Lower leg skin (tissue), 4 donors: Measurements from ENCODE around the gene SH3RF2. TPM values are rescaled to one million over a fixed set of nuclear protein-coding genes. Genes with fewer than 3 reads are reported as not detected.
A peak's percentile ranks its signal among the peaks of the same experiment; 100 is the strongest.

Experiments
- DNase-seq, 2 donors: peaks; one replicate each; pipeline ENCODE4 v3.0.0-alpha.2; 2019; ENCODE audit warnings: low spot score in 2 of 2
- H3K4me3 ChIP-seq: fragments of 200-600 bp; sonication (generic); 2 replicates; pipeline ENCODE4 v1.5.1; 2017; ENCODE audit warnings: mild to moderate bottlenecking, low read depth; ENCODE audit not compliant: poor library complexity, severe bottlenecking
- POLR2A ChIP-seq, 2 donors: fragments of 450-650 bp; IDR thresholded peaks; one replicate each; pipeline ENCODE4 v1.6.1; 2016 to 2017; ENCODE audit warnings: antibody characterized with exemption in 2 of 2, mild to moderate bottlenecking in 1 of 2, moderate library complexity in 1 of 2
- WGBS, 2 donors: methylation state at CpG; one replicate each; pipeline ENCODE4 v1.1.5; 2018; 5-methylcytosine and 5-hydroxymethylcytosine counted together
- intact Hi-C: fragments of 100-400 bp; cut with DNase I; formaldehyde crosslinking; loops from one replicate; pipeline ENCODE4 v1.15.0; 2023; ENCODE audit warnings: low total_unique reads
- total RNA-seq, 4 donors: library from RNA; depleted of rRNA; stranded (reverse); fragments of >200 nt; gene quantifications; one replicate each; pipeline ENCODE4 v1.1.0, GENCODE V29; 2016
- TF ChIP-seq, protein P1 (sequence below), 3 donors: fragments of 450-650 bp; IDR thresholded peaks; one replicate each; pipeline ENCODE4 v1.5.1; 2016; ENCODE audit warnings: antibody characterized with exemption in 3 of 3, mild to moderate bottlenecking in 3 of 3, moderate library complexity in 2 of 3

SH3RF2 gene
- total RNA-seq, 4 donors from 2014 or later, result 109 to 169 (median 121) TPM

DNA sequence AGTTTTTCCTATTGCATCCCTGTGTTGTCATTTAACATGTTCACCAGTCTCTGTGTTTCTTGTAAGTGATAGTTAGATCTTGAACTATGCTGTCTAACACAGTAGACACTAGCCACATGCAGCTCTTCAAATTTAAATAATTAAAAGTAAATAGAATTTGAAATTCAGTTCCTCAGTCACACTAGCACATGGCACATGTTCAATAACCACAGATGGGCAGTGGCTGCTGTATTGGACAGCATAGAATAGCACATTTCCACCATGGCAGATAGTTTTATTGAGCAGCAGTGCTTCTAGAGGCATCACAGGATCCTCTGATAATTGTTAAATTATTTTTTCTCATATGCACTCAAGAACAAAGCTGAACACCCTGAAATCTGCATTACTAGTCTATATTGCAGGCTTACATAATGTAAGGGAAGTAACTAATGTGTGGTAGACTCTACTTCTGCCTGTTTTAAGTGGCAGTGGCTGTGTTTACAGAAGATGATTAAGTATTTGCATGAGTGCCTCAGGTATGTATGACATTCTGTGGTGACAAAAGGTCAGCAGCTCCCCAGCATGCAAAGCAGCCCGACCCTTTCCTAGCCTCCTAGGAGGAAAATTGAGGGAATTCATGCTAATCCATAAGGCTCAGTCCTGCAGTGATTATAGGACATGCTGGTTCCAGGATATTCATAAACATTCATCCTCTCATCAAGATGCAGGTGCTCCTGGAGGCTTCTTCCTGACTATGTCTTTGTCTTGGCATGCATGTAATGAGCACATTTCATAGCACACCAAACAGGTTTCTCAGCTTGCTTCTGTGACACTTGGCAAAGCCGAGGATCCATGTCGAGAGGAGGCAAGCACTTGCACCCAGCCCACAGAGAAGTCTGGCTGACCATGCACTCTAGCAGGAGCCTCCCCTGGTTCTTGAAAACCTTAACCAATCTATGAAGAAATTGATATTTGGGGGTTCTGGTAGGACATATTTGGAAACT is 45.5 kb downstream of the SH3RF2 start:
- WGBS, 2 donors, result 40 to 62% methylated on average over 3 of the region's 3 CpGs
- DNase-seq, result peak in 1 of 2 donors; percentile 56
- intact Hi-C loops, result no loop called here
- no peak for TF ChIP-seq POLR2A (IDR thresholded peaks at IDR 0.05)
- TF ChIP-seq, protein P1, sequence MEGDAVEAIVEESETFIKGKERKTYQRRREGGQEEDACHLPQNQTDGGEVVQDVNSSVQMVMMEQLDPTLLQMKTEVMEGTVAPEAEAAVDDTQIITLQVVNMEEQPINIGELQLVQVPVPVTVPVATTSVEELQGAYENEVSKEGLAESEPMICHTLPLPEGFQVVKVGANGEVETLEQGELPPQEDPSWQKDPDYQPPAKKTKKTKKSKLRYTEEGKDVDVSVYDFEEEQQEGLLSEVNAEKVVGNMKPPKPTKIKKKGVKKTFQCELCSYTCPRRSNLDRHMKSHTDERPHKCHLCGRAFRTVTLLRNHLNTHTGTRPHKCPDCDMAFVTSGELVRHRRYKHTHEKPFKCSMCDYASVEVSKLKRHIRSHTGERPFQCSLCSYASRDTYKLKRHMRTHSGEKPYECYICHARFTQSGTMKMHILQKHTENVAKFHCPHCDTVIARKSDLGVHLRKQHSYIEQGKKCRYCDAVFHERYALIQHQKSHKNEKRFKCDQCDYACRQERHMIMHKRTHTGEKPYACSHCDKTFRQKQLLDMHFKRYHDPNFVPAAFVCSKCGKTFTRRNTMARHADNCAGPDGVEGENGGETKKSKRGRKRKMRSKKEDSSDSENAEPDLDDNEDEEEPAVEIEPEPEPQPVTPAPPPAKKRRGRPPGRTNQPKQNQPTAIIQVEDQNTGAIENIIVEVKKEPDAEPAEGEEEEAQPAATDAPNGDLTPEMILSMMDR (IDR thresholded peaks at IDR 0.05), result no peak
- no peak overlapping the region for H3K4me3 ChIP-seq

DNA sequence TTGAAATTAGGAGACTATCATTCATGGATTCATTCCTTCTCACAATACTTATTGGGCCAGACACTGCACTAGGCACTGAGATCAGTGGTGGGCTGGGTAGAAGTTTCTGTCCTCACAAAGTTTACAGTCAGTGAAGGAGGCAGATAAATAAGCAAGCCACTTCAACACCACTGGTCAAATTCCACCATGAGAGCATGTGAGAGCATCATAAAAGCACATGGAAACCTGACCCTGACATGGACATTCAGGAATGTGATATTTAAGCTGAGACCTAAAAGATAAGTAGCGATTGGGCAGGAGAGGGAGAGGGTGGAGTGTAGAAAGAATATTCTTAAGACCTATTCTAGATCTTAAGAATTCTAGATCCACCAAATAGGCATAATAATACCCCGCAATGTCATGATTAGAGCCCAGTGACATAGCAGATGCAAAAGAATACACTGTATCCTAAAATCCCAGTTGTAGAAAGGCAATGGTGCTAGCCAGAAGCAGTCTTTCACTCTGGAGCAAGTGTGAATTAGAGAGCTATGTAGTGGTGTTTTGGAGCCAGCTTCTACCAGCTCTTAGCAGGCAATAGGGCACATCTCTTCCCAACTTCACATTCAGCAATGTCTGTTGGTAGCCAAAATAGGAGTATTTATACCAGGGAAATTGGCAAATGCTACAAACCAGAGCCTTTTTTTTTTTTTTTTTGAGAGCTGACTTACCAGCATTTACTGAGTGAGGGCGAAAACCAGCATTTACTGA is 46.4 kb downstream of the SH3RF2 start:
- TF ChIP-seq POLR2A (IDR thresholded peaks at IDR 0.05), result no peak
- TF ChIP-seq, protein P1 (IDR thresholded peaks at IDR 0.05), result no peak
- H3K4me3 ChIP-seq, result no peak overlapping the region
- no peak for DNase-seq
- intact Hi-C loops, result no loop called here
- 75 to 79% methylated on average over 3 of the region's 3 CpGs for WGBS, 2 donors

DNA sequence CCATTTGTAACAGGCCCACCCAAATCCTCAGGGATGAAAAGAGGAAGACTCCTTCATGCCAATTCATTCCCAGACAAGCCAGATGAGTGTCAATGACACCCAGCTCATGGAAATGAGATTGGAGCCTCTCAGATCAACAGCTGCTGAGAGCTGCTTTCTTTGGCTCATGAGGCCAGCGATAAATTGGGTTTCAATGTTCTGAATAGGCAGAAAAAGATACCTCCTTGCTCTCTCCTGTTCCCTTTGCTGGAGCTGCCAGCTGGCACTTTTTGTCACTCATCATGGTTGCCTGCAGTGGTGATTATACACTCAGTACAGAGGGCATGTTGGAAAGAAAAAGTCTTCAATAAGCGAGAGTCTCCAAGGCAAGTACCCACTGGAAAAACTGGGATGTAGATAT is 47.1 kb downstream of the SH3RF2 start:
- intact Hi-C loops, result no loop called here
- WGBS, 2 donors, result 54 to 62% methylated on average over 2 of the region's 2 CpGs
- DNase-seq, result no peak
- H3K4me3 ChIP-seq, result no peak overlapping the region
- TF ChIP-seq, protein P1 (IDR thresholded peaks at IDR 0.05), result no peak
- no peak for TF ChIP-seq POLR2A (IDR thresholded peaks at IDR 0.05)

DNA sequence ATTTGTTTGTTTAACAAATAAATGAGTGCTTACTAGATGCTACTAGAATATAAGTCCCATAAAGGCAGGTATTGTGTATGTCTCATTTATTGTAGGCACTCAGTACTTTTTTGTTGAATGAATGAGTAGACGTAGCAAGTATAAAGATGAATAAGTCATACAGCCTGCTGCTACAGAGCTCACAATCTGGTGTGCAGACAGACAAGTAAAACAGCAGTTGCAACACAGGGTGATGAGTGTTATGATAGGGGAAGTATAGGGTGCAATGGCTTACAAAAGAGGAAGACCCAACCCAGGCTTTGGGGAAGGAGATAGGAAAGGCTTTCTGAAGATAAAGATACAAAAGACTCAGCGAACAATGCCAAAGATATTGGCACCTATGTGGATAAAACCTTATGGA is 47.7 kb downstream of the SH3RF2 start:
- no peak for DNase-seq
- 40 to 51% methylated on average over 2 of the region's 2 CpGs for WGBS, 2 donors
- TF ChIP-seq, protein P1 (IDR thresholded peaks at IDR 0.05), result no peak
- TF ChIP-seq POLR2A (IDR thresholded peaks at IDR 0.05), result no peak
- H3K4me3 ChIP-seq, result no peak overlapping the region
- intact Hi-C loops, result no loop called here

DNA sequence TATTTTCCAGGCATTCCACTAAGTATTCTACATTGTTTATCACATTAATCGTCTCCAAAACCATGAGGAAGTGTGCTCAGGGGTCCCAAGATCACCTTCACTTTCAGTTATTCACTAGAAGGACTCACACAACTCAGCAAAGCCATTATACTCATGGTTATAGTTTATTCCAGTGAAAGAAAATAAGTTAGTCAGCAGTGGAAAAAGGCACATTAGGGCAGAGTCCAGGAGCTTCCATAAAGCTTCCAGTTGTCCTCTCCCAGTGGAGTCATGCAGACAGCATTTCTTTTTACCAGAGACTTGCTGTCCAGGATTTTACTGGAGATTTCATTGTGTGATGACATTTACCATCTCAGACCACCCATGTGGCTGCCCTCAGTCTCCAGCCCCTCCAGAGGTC is 51.5 kb downstream of the SH3RF2 start:
- DNase-seq, result no peak
- TF ChIP-seq, protein P1 (IDR thresholded peaks at IDR 0.05), result no peak
- TF ChIP-seq POLR2A (IDR thresholded peaks at IDR 0.05), result no peak
- intact Hi-C loops, result no loop called here
- H3K4me3 ChIP-seq, result no peak overlapping the region
- WGBS, 2 donors, result 77 to 89% methylated on average over 1 of the region's 1 CpG
